AG04449 (cell line): ENCODE results near the gene TRIM40.
"Not testable (repeated sequence)": the region's sequence is repeated elsewhere in the genome, so short reads cannot be mapped to it uniquely, and the experiment has no call there.

Experiments
- CTCF ChIA-PET: fragments of 350-600 bp; formaldehyde crosslinking; extraction: SDS; loops from one replicate; lab custom pipeline; 2021; ENCODE audit warnings: antibody characterized with exemption; lab: Yijun Ruan, JAX
- POLR2A ChIA-PET: fragments of 400-600, 350-600 bp; formaldehyde crosslinking; extraction: SDS; loops from one replicate; lab custom pipeline; 2020; ENCODE audit warnings: antibody characterized with exemption, inconsistent platforms; lab: Yijun Ruan, JAX
- DNase-seq: peaks from one replicate; pipeline ENCODE4 v3.0.0-alpha.2; 2010; ENCODE audit warnings: low read depth, low spot score
- H3K4me3 ChIP-seq: 2 replicates; pipeline ENCODE4 v1.5.1; 2011; ENCODE audit warnings: low read depth, mild to moderate bottlenecking, control low read depth, low read length
- CTCF ChIP-seq: IDR thresholded peaks from one replicate; pipeline ENCODE4 v1.5.1; 2011; ENCODE audit warnings: mild to moderate bottlenecking, moderate library complexity, low read length, control low read depth, inconsistent platforms; ENCODE audit not compliant: insufficient read depth; ENCODE audit errors: missing control alignments

The TRIM40 gene

GRCh38 chr6:30131947-30132497 is 3.9 kb upstream of the TRIM40 start:
- TF ChIP-seq CTCF, result no peak
- no peak overlapping the region for H3K4me3 ChIP-seq
- DNase-seq, result no peak
- ChIA-PET POLR2A (no interaction called here), CTCF (interaction anchor here (0.7 to 11.5 kb wide), 34 partner anchors 9 to 429 kb away, joined by 3 to 444 read pairs (median 5); partner anchors contain the start of genes POLR1H, TRIM10 and TRIM31)

GRCh38 chr6:30135147-30135546 is 793 bp upstream of the TRIM40 start:
- H3K4me3 ChIP-seq, result no peak overlapping the region
- no peak for DNase-seq
- TF ChIP-seq CTCF, result no peak
- ChIA-PET POLR2A (no interaction called here), CTCF (interaction anchor here (0.9 to 11.5 kb wide), 4 partner anchors 10 to 482 kb away, joined by 3 to 444 read pairs (median 8); partner anchors contain the start of gene TRIM31)

GRCh38 chr6:30136570-30137286 is 788 bp downstream of the TRIM40 start:
- POLR2A ChIA-PET, result no interaction called here
- no peak for DNase-seq
- TF ChIP-seq CTCF, result no peak
- CTCF ChIA-PET, result interaction anchor here (3.4 to 11.5 kb wide), 2 partner anchors 12 to 25 kb away, joined by 12 to 444 read pairs; partner anchors contain the start of gene TRIM31
- no peak overlapping the region for H3K4me3 ChIP-seq

- CTCF ChIA-PET, POLR2A ChIA-PET, H3K4me3 ChIP-seq, DNase-seq: not testable (repeated sequence)
These were observed 4.3 kb downstream of the TRIM40 start for GRCh38 chr6:30140240-30140639.

GRCh38 chr6:30142665-30143064 is 6.7 kb downstream of the TRIM40 start:
- no peak overlapping the region for H3K4me3 ChIP-seq
- no peak for DNase-seq
- ChIA-PET CTCF (interaction anchor here (0.8 to 2.2 kb wide), 2 partner anchors 9 to 11 kb away, joined by 3 to 25 read pairs; no protein-coding TSS in a partner anchor), POLR2A (no interaction called here)
- no peak for TF ChIP-seq CTCF

GRCh38 chr6:30143780-30144179 is 7.8 kb downstream of the TRIM40 start:
- no peak overlapping the region for H3K4me3 ChIP-seq
- no peak for DNase-seq
- no peak for TF ChIP-seq CTCF
- CTCF ChIA-PET, result interaction anchor here (1.0 to 2.2 kb wide), 3 partner anchors 12 to 40 kb away, joined by 4 to 25 read pairs (median 4); no protein-coding TSS in a partner anchor
- POLR2A ChIA-PET, result no interaction called here
